ENCODE data around the gene CDHR2.

- TF ChIP-seq CTCF (IDR thresholded peaks at IDR 0.05; ENCODE audit: insufficient read depth, low read length) = no peak
- no peak for TF ChIP-seq REST (IDR thresholded peaks at IDR 0.05; ENCODE audit: insufficient replicate concordance, low read depth)
- no peak for TF ChIP-seq SPI1 (IDR thresholded peaks at IDR 0.05; ENCODE audit: borderline replicate concordance, low read depth)
Measured at GRCh38 chr5:176575066-176575465, 25.9 kb downstream of the CDHR2 start.
